WTC11 (cell line): ENCODE measurements around the gene SMC3.

Experiments used
- JUN ChIP-seq: sonication (generic); formaldehyde crosslinking; IDR thresholded peaks from 2 replicates; pipeline ENCODE4 v1.8.0; 2023; ENCODE audit warnings: mild to moderate bottlenecking, missing genetic modification reagents
- NFYB ChIP-seq: sonication (generic); formaldehyde crosslinking; conservative IDR thresholded peaks from 2 replicates; pipeline ENCODE4 v1.8.0; 2022; ENCODE audit warnings: low read depth, missing genetic modification reagents
- SP1 ChIP-seq: sonication (generic); formaldehyde crosslinking; conservative IDR thresholded peaks from 2 replicates; pipeline ENCODE4 v1.8.1; 2022; ENCODE audit warnings: missing genetic modification reagents
- TF ChIP-seq, protein P1 (sequence below): sonication (generic); formaldehyde crosslinking; IDR thresholded peaks from 2 replicates; pipeline ENCODE4 v1.8.1; 2023; ENCODE audit warnings: mild to moderate bottlenecking, moderate library complexity, missing genetic modification reagents
- TF ChIP-seq, protein P2 (sequence below): sonication (generic); formaldehyde crosslinking; IDR thresholded peaks from 2 replicates; pipeline ENCODE4 v1.8.1; 2023; ENCODE audit warnings: mild to moderate bottlenecking, missing genetic modification reagents, moderate library complexity
- TF ChIP-seq, protein P3 (sequence below): fragments of 200-600 bp; IDR thresholded peaks from 2 replicates; pipeline ENCODE4 v1.8.0; 2022; ENCODE audit warnings: antibody characterized with exemption

DNA sequence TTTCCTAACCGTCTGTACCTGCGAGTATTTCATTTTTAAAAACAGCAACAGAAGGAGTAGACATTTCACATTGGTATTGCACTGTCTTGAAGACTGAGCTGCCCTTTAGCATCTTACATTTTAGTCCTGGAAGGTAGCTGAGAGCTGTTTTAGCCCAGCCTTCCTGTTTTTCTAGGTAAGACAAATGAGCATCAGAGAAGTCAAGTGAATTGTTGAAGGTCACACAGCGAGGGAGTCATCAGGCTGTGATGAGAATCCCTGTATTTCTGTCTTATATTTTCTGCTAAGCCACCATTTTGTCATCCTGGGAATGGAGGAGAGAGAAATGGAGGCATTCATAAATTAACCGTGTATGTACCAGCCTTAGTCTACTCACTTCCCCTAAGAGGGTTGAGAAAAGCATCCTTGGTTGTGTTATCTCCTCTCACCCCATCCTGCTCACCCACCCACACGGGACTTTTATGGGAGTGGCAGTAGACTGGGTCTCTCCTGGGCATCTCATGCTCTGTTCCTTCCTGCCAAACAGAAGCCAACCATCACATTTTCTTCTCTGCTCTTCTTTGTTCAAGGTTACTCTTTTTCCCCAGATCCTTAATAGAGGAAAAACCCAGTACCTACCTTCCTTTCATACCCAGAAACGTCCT lies 85.1 kb downstream of the SMC3 start:
- TF ChIP-seq SP1 (CRISPR knock-in tag) (no peak), JUN (CRISPR knock-in tag) (no peak), NFYB (CRISPR knock-in tag) (no peak)
- TF ChIP-seq, protein P1, sequence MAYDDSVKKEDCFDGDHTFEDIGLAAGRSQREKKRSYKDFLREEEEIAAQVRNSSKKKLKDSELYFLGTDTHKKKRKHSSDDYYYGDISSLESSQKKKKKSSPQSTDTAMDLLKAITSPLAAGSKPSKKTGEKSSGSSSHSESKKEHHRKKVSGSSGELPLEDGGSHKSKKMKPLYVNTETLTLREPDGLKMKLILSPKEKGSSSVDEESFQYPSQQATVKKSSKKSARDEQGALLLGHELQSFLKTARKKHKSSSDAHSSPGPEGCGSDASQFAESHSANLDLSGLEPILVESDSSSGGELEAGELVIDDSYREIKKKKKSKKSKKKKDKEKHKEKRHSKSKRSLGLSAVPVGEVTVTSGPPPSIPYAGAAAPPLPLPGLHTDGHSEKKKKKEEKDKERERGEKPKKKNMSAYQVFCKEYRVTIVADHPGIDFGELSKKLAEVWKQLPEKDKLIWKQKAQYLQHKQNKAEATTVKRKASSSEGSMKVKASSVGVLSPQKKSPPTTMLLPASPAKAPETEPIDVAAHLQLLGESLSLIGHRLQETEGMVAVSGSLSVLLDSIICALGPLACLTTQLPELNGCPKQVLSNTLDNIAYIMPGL (CRISPR knock-in tag) = no peak
- TF ChIP-seq, protein P2, sequence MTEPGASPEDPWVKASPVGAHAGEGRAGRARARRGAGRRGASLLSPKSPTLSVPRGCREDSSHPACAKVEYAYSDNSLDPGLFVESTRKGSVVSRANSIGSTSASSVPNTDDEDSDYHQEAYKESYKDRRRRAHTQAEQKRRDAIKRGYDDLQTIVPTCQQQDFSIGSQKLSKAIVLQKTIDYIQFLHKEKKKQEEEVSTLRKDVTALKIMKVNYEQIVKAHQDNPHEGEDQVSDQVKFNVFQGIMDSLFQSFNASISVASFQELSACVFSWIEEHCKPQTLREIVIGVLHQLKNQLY (CRISPR knock-in tag) = no peak
- TF ChIP-seq, protein P3, sequence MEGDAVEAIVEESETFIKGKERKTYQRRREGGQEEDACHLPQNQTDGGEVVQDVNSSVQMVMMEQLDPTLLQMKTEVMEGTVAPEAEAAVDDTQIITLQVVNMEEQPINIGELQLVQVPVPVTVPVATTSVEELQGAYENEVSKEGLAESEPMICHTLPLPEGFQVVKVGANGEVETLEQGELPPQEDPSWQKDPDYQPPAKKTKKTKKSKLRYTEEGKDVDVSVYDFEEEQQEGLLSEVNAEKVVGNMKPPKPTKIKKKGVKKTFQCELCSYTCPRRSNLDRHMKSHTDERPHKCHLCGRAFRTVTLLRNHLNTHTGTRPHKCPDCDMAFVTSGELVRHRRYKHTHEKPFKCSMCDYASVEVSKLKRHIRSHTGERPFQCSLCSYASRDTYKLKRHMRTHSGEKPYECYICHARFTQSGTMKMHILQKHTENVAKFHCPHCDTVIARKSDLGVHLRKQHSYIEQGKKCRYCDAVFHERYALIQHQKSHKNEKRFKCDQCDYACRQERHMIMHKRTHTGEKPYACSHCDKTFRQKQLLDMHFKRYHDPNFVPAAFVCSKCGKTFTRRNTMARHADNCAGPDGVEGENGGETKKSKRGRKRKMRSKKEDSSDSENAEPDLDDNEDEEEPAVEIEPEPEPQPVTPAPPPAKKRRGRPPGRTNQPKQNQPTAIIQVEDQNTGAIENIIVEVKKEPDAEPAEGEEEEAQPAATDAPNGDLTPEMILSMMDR = no peak
